H7 (cell line): ENCODE data around the gene CEP350. TPM values are rescaled to one million over a fixed set of nuclear protein-coding genes. Genes with fewer than 3 reads are reported as not detected.
A peak's percentile ranks its signal among the peaks of the same experiment; 100 is the strongest.

Experiments
- DNase-seq: peaks from one replicate; pipeline ENCODE4 v3.0.0; 2012
- H3K27me3 ChIP-seq: 2 replicates; pipeline ENCODE4 v1.6.0; 2011; ENCODE audit warnings: mild to moderate bottlenecking, low read length; ENCODE audit not compliant: control insufficient read depth, insufficient read depth
- H3K36me3 ChIP-seq: replicated peaks from 2 replicates; pipeline ENCODE4 v1.5.1; 2011; ENCODE audit warnings: low read length; ENCODE audit not compliant: control insufficient read depth, insufficient read depth
- H3K4me3 ChIP-seq: 2 replicates; pipeline ENCODE4 v1.5.1; 2011; ENCODE audit warnings: low read depth, mild to moderate bottlenecking, control low read depth, low read length, moderate library complexity; ENCODE audit not compliant: insufficient read depth
- total RNA-seq: library from RNA; depleted of rRNA; stranded (reverse); fragments of >200 nt; shearing (Covaris generic); gene quantifications from 2 replicates; pipeline ENCODE4 v1.2.3, GENCODE V29; 2014

Gene CEP350
- total RNA-seq, 1 experiment from 2014 or later: 22.2 TPM

DNA sequence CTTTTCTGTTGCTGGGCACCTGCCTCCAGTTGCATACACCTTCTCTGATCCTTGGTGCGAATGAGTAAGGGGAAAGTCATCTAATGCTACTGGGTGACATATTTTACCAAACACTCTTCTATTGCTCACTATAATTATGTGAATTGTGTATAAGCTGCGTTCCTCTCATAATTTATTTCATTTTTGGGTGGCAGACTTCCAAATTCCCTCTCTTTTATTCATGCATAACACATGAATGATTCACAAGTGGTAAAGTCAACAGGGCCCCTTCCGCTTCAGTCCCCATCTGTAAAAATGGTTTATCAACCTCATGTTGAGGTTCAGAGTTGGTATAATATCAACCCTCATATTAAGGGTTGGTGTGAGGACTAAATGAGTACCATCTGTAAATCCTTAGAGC is 196.9 kb downstream of the CEP350 start:
- no peak for DNase-seq
- Histone ChIP-seq H3K4me3 (no peak overlapping the region), H3K27me3 (peaks cover 18% of the 10 kb centered on the region; the same call in 1 of the 2 replicates), H3K36me3 (no peaks in the 10 kb centered on the region)

DNA sequence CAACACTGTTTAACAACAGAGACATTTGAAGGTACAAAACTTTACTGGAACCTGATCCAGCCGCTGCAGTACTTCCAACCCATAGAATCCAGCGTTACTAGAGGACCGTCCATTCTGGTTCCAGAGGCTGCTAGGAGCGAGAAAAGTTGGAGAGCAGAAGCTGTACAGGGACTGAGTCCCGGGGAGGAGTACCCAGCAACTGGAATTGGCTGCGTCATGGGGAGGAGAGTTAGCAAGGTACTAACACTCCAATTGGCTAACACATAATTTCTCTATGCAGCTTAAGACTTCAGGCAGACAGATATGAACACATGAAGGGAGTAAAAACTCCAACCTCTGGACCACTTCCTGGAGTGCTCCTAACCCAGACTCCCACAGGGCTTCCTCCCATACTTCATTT is 198.0 kb downstream of the CEP350 start:
- H3K36me3 ChIP-seq: no peaks in the 10 kb centered on the region
- H3K27me3 ChIP-seq: peaks cover 18% of the 10 kb centered on the region; the same call in 1 of the 2 replicates
- H3K4me3 ChIP-seq: no peak overlapping the region
- DNase-seq: no peak

DNA sequence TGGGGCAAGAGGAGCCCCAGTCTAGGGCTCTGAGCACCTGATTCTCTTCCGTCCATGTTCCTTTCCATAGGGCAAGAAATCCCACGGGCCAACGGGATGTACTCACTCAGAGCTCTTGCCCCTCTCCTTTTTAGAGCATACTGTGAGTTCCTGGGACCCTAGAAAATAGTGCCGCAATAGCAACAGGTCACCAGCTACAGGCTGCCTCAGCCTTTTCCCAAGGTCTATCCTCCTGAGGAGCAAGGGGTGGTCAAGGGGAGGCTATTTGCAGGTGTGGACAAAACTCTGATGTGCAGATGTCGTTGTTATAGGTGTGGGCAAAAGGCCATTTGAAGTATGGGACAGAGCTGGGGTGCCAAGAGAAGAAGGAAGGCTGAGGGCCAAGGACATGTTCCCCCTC is 198.4 kb downstream of the CEP350 start:
- DNase-seq: no peak
- peaks cover 18% of the 10 kb centered on the region; the same call in 1 of the 2 replicates for H3K27me3 ChIP-seq
- H3K4me3 ChIP-seq: no peak overlapping the region
- no peaks in the 10 kb centered on the region for H3K36me3 ChIP-seq

DNA sequence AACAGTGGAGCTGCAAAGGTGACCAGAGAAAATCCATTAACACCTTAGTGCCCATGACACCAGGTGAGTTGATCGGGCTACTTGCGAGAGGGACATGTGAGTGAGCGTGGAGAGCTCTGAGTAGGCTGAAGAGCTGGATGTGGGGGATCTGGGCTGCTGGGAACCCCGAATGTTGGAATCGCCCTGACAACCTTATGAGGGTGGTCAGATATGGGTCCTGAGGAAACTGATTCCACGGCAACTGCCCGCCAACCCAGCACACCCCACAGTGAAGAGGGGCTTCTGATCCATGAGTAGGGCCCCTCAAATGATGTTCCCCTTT is 199.4 kb downstream of the CEP350 start:
- Histone ChIP-seq H3K27me3 (peaks cover 18% of the 10 kb centered on the region; the same call in 1 of the 2 replicates), H3K36me3 (no peaks in the 10 kb centered on the region), H3K4me3 (peak overlapping the region; percentile 92)
- DNase-seq: no peak

DNA sequence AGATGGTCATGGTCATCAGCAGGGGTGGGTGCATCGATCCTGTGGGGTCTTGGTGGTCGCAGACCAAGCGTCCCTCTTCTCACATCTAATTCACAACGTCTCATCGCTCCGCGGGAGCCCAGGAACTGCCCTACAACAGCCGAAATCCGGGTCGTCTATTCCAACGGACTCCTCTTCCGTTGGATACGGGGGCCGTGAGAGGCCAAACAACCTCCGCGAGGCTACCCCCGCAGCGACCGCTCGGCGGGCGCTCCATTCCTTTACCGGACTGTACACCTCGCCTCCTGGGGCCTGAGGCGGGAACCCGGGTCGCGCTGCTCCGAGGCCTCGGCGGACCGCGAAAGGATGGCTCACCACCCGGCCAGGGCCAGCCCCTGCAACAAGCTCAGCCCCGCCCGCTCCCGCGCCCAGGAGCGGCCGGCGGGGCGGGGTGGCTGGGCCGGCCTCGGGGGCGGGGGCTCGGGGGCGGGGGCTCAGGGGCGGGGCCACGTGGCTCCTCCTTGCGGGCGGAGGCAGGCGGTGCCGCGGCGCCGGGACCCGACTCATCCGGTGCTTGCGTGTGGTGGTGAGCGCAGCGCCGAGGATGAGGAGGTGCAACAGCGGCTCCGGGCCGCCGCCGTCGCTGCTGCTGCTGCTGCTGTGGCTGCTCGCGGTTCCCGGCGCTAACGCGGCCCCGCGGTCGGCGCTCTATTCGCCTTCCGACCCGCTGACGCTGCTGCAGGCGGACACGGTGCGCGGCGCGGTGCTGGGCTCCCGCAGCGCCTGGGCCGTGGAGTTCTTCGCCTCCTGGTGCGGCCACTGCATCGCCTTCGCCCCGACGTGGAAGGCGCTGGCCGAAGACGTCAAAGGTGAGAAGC is 199.9 kb downstream of the CEP350 start, which contains the start of gene QSOX1:
QSOX1 (plus strand) TSS at position 545 of the 857 bp plus-strand sequence; CDS start at position 584, 39 bp downstream.
- peak; percentile 100 for DNase-seq
- peak within 1 kb of the TSS; percentile 92 for H3K4me3 ChIP-seq

DNA sequence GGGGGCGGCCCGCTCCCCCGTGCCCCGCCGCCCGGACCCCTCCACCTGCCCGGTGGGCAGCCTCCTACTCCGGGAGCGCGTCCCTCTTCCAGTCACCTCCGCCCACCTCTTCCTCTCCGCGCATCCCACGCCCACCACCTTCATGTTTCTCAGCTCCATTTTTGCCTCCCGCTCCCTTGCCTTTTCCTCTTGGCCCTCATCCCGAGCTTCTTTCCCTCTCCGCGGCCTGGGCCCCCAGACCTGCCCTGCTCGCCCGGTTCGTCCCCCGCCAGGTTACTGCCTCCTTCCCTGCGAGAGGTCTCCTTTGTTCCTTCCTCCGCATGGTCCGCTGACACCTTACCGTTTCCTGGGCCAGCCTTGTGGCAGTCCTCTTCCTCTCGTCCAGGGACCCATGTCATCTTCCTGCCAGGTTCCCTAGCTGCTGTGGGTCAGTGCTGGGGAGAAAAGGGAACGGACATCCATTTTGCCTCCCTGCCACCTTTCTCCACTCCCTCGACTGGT is 200.6 kb downstream of the CEP350 start:
- peak; percentile 77 for DNase-seq
- Histone ChIP-seq H3K36me3 (no peaks in the 10 kb centered on the region), H3K4me3 (peak overlapping the region; percentile 92), H3K27me3 (peaks cover 18% of the 10 kb centered on the region; the same call in 1 of the 2 replicates)

More for the DNA sequence above, 199.9 kb downstream of the CEP350 start, which contains the start of gene QSOX1:
- Histone ChIP-seq H3K36me3 (no peaks in the 10 kb centered on the region), H3K27me3 (peaks cover 18% of the 10 kb centered on the region; the same call in 1 of the 2 replicates)

DNA sequence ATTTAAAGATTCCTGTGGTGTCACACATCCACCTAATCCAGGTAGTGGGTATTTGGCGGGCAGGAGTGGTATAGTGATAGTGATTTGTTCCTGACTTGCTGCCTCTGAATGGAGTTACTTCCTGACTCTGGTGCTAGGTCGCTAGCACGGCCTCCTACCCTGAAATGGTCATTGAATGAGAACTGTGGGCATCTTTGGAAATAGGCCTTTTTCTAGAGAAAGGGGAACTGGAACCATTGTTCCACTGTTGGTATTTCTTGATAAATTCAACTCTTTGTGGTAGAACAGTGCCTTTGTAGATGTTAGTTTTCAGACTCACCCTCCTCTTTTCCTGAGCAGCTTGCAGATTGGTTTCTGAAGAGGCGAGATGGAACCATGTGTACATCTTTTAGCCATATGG is 201.6 kb downstream of the CEP350 start:
- no peak for DNase-seq
- H3K36me3 ChIP-seq: no peaks in the 10 kb centered on the region
- H3K4me3 ChIP-seq: no peak overlapping the region
- peaks cover 18% of the 10 kb centered on the region; the same call in 1 of the 2 replicates for H3K27me3 ChIP-seq

DNA sequence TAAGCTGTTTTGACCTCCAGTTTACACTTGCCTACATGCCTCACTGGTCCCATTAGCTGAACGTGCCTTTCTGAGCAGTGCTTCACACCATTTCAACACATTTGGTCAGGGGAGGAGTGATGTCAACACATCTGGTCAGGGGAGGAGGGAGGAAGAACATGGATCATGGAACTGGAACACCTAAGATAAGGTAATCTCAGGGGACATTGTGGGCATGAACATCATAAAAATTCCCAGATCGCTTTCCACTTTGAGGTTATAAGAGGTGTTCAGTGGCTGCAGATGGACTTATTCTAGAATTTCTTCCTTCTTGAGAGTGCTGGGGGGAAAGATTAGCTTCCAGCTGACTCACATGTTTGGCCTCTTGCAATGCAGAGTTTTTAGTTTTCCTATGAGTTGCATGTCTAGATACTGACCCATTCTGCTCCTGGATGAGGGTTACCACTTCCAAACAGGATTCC is 202.1 kb downstream of the CEP350 start:
- H3K4me3 ChIP-seq: no peak overlapping the region
- H3K36me3 ChIP-seq: no peaks in the 10 kb centered on the region
- no peak for DNase-seq
- peaks cover 18% of the 10 kb centered on the region; the same call in 1 of the 2 replicates for H3K27me3 ChIP-seq

DNA sequence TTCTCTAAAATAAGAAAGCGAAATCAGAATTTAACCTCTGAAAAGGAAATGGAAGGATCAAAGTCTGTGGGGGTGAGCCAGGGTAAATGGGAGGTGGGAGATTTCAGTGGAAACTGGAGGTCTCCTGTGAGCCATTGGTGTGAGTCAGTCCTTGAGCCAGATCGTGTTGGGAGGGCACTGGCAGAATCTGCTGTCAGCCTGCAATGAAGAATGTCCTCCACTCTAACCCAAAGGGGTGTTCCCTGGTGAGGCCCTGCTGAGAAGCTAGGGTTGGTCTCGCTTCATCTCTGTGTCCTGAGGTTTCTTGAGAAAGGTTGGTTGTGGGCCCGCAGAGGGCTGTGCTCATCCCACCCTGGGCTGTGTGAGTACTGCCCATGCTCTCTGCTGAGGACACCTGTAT is 202.5 kb downstream of the CEP350 start:
- H3K4me3 ChIP-seq: no peak overlapping the region
- H3K27me3 ChIP-seq: peaks cover 18% of the 10 kb centered on the region; the same call in 1 of the 2 replicates
- DNase-seq: no peak
- no peaks in the 10 kb centered on the region for H3K36me3 ChIP-seq

DNA sequence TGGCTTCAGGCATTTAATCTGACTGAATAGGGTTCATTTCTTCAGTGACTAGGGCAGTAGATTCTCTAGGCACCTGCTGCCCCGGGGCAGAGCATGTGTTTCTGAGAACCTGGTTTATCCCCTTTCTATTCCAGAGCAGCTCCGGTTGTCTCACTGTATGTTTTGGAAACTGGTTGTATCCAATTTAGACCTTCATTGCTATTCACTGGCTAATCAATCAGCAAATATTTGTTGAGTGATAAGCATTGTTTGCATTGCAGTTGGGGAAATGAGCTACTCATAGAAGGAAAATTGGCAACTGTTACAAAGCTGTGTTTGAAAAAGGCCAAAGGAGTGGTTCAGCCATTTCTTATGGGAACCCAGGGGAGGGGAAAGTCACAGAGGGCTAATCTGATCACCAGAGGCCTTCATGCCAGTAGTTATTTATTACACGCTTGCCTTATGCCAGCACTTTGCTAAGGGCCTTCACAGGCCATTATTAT is 203.0 kb downstream of the CEP350 start:
- no peak for DNase-seq
- Histone ChIP-seq H3K4me3 (no peak overlapping the region), H3K36me3 (no peaks in the 10 kb centered on the region), H3K27me3 (peaks cover 18% of the 10 kb centered on the region; the same call in 1 of the 2 replicates)

DNA sequence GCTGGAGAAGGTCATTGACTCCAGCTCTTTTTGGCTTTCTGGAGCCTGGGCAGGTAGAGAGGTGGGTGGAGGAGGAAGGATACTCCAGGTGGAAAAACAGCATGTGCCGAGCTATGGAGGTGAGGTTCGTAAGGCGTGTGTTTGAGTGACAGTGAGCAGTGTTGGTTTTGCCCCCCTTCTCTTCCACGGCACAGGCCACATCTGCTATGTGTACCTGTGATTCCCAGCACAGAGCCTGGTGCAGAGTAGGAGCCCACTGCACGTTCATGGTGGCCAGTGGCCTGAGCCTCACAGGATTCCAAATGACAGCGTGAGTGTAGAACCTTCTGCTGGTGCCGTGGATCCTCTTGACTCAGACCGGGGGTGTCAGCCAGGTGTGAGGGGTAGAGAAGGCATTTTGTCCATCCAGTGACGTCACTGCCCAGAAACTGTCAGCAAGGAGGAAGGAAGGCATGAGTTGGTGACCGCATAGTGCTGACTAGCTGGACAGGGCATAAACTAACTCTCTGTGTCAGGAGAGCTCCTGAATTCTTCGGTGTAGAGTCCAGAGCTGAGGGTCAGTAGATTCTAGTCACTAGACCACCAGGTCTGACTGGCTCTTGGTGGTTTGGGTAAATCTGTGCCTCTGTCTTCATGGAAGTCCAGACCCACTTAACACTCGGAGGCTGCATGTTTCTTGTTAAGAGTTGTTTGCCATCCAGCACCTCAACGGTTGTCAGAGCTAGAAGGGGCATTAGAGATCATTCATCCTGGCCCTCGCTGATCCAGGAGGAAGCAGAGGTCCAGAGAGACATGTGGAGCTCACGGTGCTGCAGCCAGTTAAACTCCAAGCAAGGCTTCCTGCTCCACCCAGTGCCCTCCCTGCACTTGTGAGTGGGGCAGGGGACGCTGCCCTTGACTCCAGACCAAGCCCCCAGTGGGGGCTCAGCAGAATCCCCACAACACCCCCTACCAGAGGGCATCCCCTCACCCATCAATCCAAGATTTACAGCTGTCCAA is 203.8 kb downstream of the CEP350 start:
- Histone ChIP-seq H3K4me3 (no peak overlapping the region), H3K27me3 (peaks cover 14% of the 10 kb centered on the region; the same call in 1 of the 2 replicates), H3K36me3 (no peaks in the 10 kb centered on the region)
- no peak for DNase-seq

DNA sequence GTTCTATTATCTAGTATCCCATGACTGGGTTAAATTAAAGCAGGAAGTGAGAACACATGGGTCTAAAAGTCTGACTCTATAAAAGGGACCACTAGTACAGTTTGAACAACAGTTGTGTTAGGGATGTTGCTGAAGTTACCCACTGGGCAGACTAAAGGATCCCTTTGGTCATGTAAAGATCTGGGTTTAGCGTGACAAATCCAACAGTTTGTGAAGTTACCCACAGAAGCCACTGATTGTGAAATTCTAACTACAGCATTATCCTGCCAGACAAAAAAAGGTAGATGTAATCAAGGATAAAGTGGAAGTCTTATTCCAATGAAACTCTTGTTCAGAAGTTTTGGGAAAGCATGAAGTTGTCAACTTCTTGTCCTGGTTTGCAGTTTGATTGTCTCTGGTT is 205.7 kb downstream of the CEP350 start:
- Histone ChIP-seq H3K27me3 (peaks cover 5% of the 10 kb centered on the region; the same call in 1 of the 2 replicates), H3K4me3 (no peak overlapping the region), H3K36me3 (no peaks in the 10 kb centered on the region)
- no peak for DNase-seq

DNA sequence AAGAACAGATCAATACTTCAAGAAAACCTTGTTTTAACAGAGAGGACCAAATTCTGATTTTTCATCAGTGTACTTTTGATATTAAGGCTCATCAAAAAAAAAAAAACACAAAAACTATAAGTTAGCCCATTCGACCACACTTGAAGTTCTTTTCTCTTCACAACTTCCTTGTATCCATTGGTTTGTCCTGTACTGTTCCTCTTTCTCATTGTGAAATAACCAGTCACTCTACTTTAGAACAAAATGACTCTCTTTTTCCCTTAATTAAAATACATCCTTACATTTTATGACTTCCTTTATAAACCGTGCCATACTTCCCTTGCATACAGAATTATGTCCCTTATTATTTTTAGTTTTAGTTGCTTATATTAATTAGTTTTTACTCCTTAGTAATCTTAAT is 208.4 kb downstream of the CEP350 start:
- no peaks in the 10 kb centered on the region for H3K27me3 ChIP-seq
- H3K4me3 ChIP-seq: no peak overlapping the region
- no peak for DNase-seq
- H3K36me3 ChIP-seq: no peaks in the 10 kb centered on the region; the same call in 1 of the 2 replicates
